GM12873 (cell line): ENCODE results near the gene SCTR.

Source experiments
- TF ChIP-seq, protein P1 (sequence below): IDR thresholded peaks from 2 replicates; pipeline ENCODE4 v1.5.1; 2012; ENCODE audit warnings: low read depth, mild to moderate bottlenecking, moderate library complexity, low read length, control low read depth; ENCODE audit not compliant: insufficient read depth; ENCODE audit errors: missing control alignments

Gene SCTR

GRCh38 chr2:119516121-119516520 is 8.2 kb downstream of the SCTR start:
- TF ChIP-seq, protein P1, sequence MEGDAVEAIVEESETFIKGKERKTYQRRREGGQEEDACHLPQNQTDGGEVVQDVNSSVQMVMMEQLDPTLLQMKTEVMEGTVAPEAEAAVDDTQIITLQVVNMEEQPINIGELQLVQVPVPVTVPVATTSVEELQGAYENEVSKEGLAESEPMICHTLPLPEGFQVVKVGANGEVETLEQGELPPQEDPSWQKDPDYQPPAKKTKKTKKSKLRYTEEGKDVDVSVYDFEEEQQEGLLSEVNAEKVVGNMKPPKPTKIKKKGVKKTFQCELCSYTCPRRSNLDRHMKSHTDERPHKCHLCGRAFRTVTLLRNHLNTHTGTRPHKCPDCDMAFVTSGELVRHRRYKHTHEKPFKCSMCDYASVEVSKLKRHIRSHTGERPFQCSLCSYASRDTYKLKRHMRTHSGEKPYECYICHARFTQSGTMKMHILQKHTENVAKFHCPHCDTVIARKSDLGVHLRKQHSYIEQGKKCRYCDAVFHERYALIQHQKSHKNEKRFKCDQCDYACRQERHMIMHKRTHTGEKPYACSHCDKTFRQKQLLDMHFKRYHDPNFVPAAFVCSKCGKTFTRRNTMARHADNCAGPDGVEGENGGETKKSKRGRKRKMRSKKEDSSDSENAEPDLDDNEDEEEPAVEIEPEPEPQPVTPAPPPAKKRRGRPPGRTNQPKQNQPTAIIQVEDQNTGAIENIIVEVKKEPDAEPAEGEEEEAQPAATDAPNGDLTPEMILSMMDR, result no peak

DNA sequence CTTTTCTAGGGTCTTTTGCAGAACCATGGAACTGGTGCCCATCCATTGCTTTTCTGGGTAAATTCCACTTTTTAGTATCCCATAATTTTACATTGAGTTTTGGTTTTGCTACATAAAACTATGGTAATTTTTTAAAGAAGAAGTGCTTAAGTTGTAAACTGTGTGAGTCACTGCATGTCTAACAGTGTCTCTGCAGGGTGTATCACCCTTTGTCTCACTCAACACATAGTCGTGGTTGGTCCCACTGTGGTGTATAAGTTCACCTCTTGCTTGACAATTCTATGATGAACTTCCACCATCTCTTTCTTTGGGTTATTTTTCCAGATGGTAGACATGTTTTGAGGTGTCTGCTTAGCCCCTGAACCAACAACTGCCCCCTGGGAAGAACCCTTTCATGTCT is 10.5 kb downstream of the SCTR start:
- TF ChIP-seq, protein P1, result no peak

DNA sequence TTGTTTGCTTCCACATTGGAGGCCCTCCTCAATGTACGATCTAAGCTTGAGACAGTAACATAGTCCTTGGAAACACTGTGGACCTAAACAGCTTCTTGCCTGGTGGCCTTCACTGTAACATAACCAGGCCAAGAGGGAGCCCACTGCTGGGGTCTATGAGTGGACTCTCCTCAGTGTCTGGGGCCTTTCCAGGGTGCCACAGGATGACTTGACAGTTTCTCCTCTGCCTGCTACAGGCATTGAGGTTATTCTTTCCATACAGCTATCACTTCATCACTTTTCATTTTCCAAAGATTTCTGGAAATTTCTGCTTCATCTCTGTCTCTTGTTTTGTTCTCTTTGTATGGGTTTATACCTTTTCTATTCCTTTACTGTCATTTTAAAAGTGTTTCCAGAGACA is 11.3 kb downstream of the SCTR start:
- TF ChIP-seq, protein P1, result no peak

DNA sequence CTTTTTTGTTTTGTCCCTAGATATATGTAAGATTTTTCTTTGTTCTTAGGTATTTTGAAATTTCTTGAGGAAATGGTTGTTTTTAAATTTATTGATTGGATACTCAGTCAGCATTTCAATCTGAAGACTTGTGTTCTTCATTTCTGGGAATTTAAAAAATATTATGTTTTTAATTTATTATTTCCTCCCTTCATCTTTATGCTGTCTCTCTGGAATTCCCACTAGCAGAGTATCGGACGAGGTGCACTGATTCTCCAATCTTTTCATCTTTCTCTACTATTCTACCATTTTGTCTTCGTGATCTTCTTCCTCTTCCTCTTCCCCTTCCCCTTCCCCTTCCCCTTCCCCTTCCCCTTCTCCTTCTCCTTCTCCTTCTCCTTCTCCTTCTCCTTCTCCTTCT is 12.3 kb downstream of the SCTR start:
- TF ChIP-seq, protein P1, result no peak

DNA sequence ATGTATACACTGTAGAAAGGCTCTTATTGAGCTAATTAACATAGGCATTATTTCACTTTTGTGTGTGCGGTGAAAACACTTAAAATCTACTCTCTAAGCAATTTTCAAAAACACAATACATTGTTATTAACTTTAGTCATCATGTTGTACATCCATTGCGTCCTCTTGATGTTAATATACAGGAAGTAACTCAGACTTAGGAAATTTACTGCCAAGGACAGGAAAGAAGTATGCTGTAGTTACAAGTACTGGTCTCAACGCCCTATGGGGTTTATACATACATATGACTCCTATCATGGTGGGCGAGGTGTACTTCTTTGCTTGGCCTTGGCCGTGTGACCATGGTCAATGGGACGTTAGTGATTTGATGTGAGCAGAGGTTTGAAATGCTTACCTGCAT is 15.5 kb downstream of the SCTR start:
- TF ChIP-seq, protein P1, result no peak

DNA sequence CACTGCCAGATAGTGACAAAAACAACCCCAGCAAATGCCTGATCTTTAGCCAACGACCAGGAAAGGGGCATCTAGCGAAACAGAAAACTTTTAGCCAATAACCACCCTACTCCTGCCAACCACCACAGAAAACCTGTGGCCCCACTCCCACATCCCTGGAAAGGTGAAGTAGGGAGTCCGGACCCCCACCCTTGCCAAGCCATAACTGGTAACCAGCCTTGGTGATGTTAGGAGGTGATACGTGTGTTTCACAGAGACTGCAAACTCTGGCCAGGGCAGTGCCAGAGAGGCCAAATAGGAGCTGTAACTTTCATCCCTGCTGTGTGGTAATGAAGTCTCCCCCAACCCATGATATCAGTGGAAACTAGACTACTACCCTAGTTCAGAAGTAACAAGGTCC is 27.6 kb downstream of the SCTR start:
- TF ChIP-seq, protein P1, result no peak

DNA sequence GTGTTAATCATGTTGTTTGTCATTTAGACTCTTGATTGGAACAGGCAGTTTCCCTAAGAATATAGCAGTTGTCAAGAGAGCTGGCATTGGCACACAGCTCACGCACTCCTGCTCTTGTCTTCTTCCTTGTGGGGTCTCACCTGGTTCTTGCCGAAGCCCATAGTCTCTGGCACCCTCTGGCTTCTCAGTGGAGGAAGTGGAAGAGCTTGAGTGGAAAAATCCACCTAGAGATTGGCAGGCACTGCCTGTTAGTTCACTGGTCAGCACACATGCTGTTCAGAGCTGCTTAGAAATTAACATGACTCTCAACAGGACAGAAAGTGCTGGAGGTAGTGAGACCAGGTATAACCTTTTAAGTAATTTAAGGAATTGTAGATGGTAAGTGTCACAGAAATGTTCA is 28.3 kb downstream of the SCTR start:
- TF ChIP-seq, protein P1, result no peak
